ENCODE measurements around the gene MAMDC4. TPM values are rescaled to one million over a fixed set of nuclear protein-coding genes. Genes with fewer than 3 reads are reported as not detected.

The MAMDC4 gene
- total and polyA plus RNA-seq, 2 of the 13 experiments (the other 11 are each of a cell fraction or from before 2014, with no cell fraction given) = 6.0 to 6.8 TPM

- TF ChIP-seq FIP1L1 (IDR thresholded peaks at IDR 0.05; ENCODE audit: borderline replicate concordance, insufficient read depth, low read depth, low read length) (peak; percentile 88), ZNF724P (CRISPR knock-in tag; IDR thresholded peaks at IDR 0.05; ENCODE audit: borderline replicate concordance) (no peak), ZNF12 (CRISPR knock-in tag; IDR thresholded peaks at IDR 0.05) (no peak), ARNTL (CRISPR knock-in tag; IDR thresholded peaks at IDR 0.05) (0 out of 2 replicates have a peak, but pooled peaks have one; percentile 38), ZNF546 (CRISPR knock-in tag; conservative IDR thresholded peaks at IDR 0.05) (0 out of 2 replicates have a peak, but pooled peaks have one; percentile 40), NPAS2 (CRISPR knock-in tag; IDR thresholded peaks at IDR 0.05; ENCODE audit: borderline replicate concordance) (no peak), TCF7 (IDR thresholded peaks at IDR 0.05; ENCODE audit: low read depth) (no peak), GZF1 (CRISPR knock-in tag; IDR thresholded peaks at IDR 0.05) (0 out of 2 replicates have a peak, but pooled peaks have one; percentile 63), SRF (IDR thresholded peaks at IDR 0.05; ENCODE audit: low read depth, low read length) (no peak), HDAC2 (CRISPR knock-in tag; IDR thresholded peaks at IDR 0.05) (peak; percentile 23; the same call in 1 of the 2 replicates), ZNF577 (CRISPR knock-in tag; IDR thresholded peaks at IDR 0.05; ENCODE audit: borderline replicate concordance, low read depth) (no peak), NFE2L1 (CRISPR knock-in tag; IDR thresholded peaks at IDR 0.05; ENCODE audit: borderline replicate concordance) (no peak), PTBP1 (IDR thresholded peaks at IDR 0.05; ENCODE audit: low read depth, low read length, poor library complexity, severe bottlenecking) (no peak), GFI1 (CRISPR knock-in tag; IDR thresholded peaks at IDR 0.05; ENCODE audit: borderline replicate concordance) (peak; percentile 45; the same call in 1 of the 2 replicates), ARHGAP35 (CRISPR knock-in tag; IDR thresholded peaks at IDR 0.05; ENCODE audit: borderline replicate concordance) (no peak), ZNF350 (CRISPR knock-in tag; IDR thresholded peaks at IDR 0.05; ENCODE audit: borderline replicate concordance, low read depth) (peak; percentile 92), KMT2A (CRISPR knock-in tag; IDR thresholded peaks at IDR 0.05) (no peak), REST (IDR thresholded peaks at IDR 0.05; ENCODE audit: borderline replicate concordance in 1 of 2, low read depth in 1 of 2, low read length in 2 of 2) (no peak), ATAD3A (CRISPR knock-in tag; IDR thresholded peaks at IDR 0.05) (no peak), JARID2 (CRISPR knock-in tag; IDR thresholded peaks at IDR 0.05; ENCODE audit: insufficient replicate concordance) (no peak), ZNF333 (CRISPR knock-in tag; IDR thresholded peaks at IDR 0.05; ENCODE audit: borderline replicate concordance) (no peak), ZNF317 (CRISPR knock-in tag; IDR thresholded peaks at IDR 0.05) (no peak; the same call in 1 of the 2 replicates), AFF4 (CRISPR knock-in tag; IDR thresholded peaks at IDR 0.05) (peak; percentile 95)
These were observed 4.2 kb upstream of the MAMDC4 start (continued) for GRCh38 chr9:136847826-136848392.
